H9 (cell line): ENCODE measurements around the gene MED31. TPM values are rescaled to one million over a fixed set of nuclear protein-coding genes. Genes with fewer than 3 reads are reported as not detected.

Source experiments
- DNase-seq: peaks from one replicate; pipeline ENCODE4 v3.0.0-alpha.2; 2017
- H2AFZ ChIP-seq: one replicate; pipeline ENCODE4 v1.6.1; 2013; ENCODE audit warnings: mild to moderate bottlenecking, low read length, control low read depth, moderate library complexity
- H2AK5ac ChIP-seq: 2 replicates; pipeline ENCODE4 v1.6.1; 2013; ENCODE audit warnings: low read length, control low read depth, mixed read lengths; ENCODE audit not compliant: insufficient read length
- H2BK120ac ChIP-seq: one replicate; pipeline ENCODE4 v1.6.1; 2013; ENCODE audit warnings: low read depth, mild to moderate bottlenecking, low read length, control low read depth, inconsistent platforms; ENCODE audit not compliant: poor library complexity, severe bottlenecking
- H2BK12ac ChIP-seq: 2 replicates; pipeline ENCODE4 v1.6.1; 2013; ENCODE audit warnings: low read length, control low read depth, mixed read lengths, low read depth; ENCODE audit not compliant: insufficient read length
- H2BK15ac ChIP-seq: 2 replicates; pipeline ENCODE4 v1.6.1; 2013; ENCODE audit warnings: low read depth, low read length, control low read depth
- H2BK20ac ChIP-seq: one replicate; pipeline ENCODE4 v1.6.1; 2013; ENCODE audit warnings: low read depth, mild to moderate bottlenecking, low read length, control low read depth, inconsistent platforms; ENCODE audit not compliant: poor library complexity, severe bottlenecking
- H2BK5ac ChIP-seq: 2 replicates; pipeline ENCODE4 v1.6.1; 2013; ENCODE audit warnings: low read length, control low read depth, mixed read lengths; ENCODE audit not compliant: insufficient read length
- H3K14ac ChIP-seq: 2 replicates; pipeline ENCODE4 v1.6.1; 2013; ENCODE audit warnings: low read length, control low read depth; ENCODE audit not compliant: insufficient read depth
- H3K18ac ChIP-seq: 2 replicates; pipeline ENCODE4 v1.6.1; 2013; ENCODE audit warnings: low read depth, mild to moderate bottlenecking, mixed read lengths, low read length, control low read depth; ENCODE audit not compliant: insufficient read length
- H3K23ac ChIP-seq: 2 replicates; pipeline ENCODE4 v1.6.1; 2013; ENCODE audit warnings: low read length, control low read depth, mixed read lengths, low read depth; ENCODE audit not compliant: insufficient read length
- H3K23me2 ChIP-seq: 2 replicates; pipeline ENCODE4 v1.6.1; 2013; ENCODE audit warnings: low read depth, mild to moderate bottlenecking, mixed read lengths, low read length, control low read depth; ENCODE audit not compliant: insufficient read length, poor library complexity, severe bottlenecking
- H3K27ac ChIP-seq: 2 replicates; pipeline ENCODE4 v1.5.1; 2013; ENCODE audit warnings: low read length, control low read depth, mixed read lengths, low read depth; ENCODE audit not compliant: insufficient read length
- H3K27me3 ChIP-seq: 2 replicates; pipeline ENCODE4 v1.6.1; 2013; ENCODE audit warnings: low read length, control low read depth, inconsistent platforms; ENCODE audit not compliant: insufficient read depth
- H3K4ac ChIP-seq: 2 replicates; pipeline ENCODE4 v1.6.1; 2013; ENCODE audit warnings: low read depth, mild to moderate bottlenecking, control low read depth, inconsistent platforms, low read length, moderate library complexity
- H3K4me1 ChIP-seq: 2 replicates; pipeline ENCODE4 v1.6.1; 2013; ENCODE audit warnings: low read length, control low read depth, inconsistent platforms; ENCODE audit not compliant: insufficient read depth
- H3K4me2 ChIP-seq: 2 replicates; pipeline ENCODE4 v1.6.1; 2013; ENCODE audit warnings: low read length, control low read depth, mixed read lengths; ENCODE audit not compliant: insufficient read length, insufficient read depth
- H3K56ac ChIP-seq: 2 replicates; pipeline ENCODE4 v1.6.1; 2013; ENCODE audit warnings: low read depth, mild to moderate bottlenecking, mixed read lengths, low read length, control low read depth; ENCODE audit not compliant: insufficient read length
- H3K79me1 ChIP-seq: 2 replicates; pipeline ENCODE4 v1.6.1; 2013; ENCODE audit warnings: low read depth, mild to moderate bottlenecking, moderate library complexity, low read length, control low read depth, inconsistent platforms; ENCODE audit not compliant: insufficient read depth, poor library complexity, severe bottlenecking
- H3K79me2 ChIP-seq: 2 replicates; pipeline ENCODE4 v1.6.1; 2013; ENCODE audit warnings: low read length, control low read depth, inconsistent platforms; ENCODE audit not compliant: insufficient read depth
- H3K9ac ChIP-seq: 2 replicates; pipeline ENCODE4 v1.6.1; 2013; ENCODE audit warnings: low read length, control low read depth, mixed read lengths; ENCODE audit not compliant: insufficient read length; ENCODE audit errors: extremely low read depth
- H3K9me3 ChIP-seq: one replicate; pipeline ENCODE4 v1.6.1; 2013; ENCODE audit warnings: low read depth, low read length, inconsistent platforms; ENCODE audit not compliant: control insufficient read depth
- H3T11ph ChIP-seq: one replicate; pipeline ENCODE4 v1.6.1; 2013; ENCODE audit warnings: mild to moderate bottlenecking, low read length, control low read depth, inconsistent platforms
- H4K20me1 ChIP-seq: one replicate; pipeline ENCODE4 v1.6.1; 2013; ENCODE audit not compliant: control insufficient read depth, insufficient read length, insufficient read depth
- H4K5ac ChIP-seq: 2 replicates; pipeline ENCODE4 v1.6.1; 2013; ENCODE audit warnings: low read depth, mild to moderate bottlenecking, mixed read lengths, low read length, control low read depth; ENCODE audit not compliant: insufficient read length
- H4K8ac ChIP-seq: replicated peaks from 2 replicates; pipeline ENCODE4 v1.6.1; 2013; ENCODE audit warnings: low read length, control low read depth, mixed read lengths, low read depth; ENCODE audit not compliant: insufficient read length
- H4K91ac ChIP-seq: 2 replicates; pipeline ENCODE4 v1.6.1; 2013; ENCODE audit warnings: low read depth, mild to moderate bottlenecking, moderate library complexity, mixed read lengths, low read length, control low read depth; ENCODE audit not compliant: insufficient read length
- H3K27ac Mint-ChIP-seq, 3 experiments: 2 replicates in 2 of 3; 3 replicates in 1 of 3; pipeline ENCODE4 v1.8.0; 2020 to 2021; ENCODE audit warnings: mixed read lengths in 3 of 3, mild to moderate bottlenecking in 1 of 3, moderate library complexity in 1 of 3
- H3K27me3 Mint-ChIP-seq: 2 replicates; pipeline ENCODE4 v1.8.0; 2021; ENCODE audit warnings: low read depth, mild to moderate bottlenecking, moderate library complexity, mixed read lengths
- H3K36me3 Mint-ChIP-seq, 3 experiments: 2 replicates in 2 of 3; 3 replicates in 1 of 3; pipeline ENCODE4 v1.8.0; 2020 to 2021; ENCODE audit warnings: low read depth in 3 of 3, mixed read lengths in 3 of 3; ENCODE audit not compliant: insufficient read depth in 1 of 3
- H3K4me1 Mint-ChIP-seq, 2 experiments: 2 replicates each; pipeline ENCODE4 v1.8.0; 2020; ENCODE audit warnings: mixed read lengths in 2 of 2
- H3K4me3 Mint-ChIP-seq, 2 experiments: 2 replicates in 1 of 2; 3 replicates in 1 of 2; pipeline ENCODE4 v1.8.0; 2020 to 2021; ENCODE audit warnings: mild to moderate bottlenecking in 2 of 2, mixed read lengths in 2 of 2, moderate library complexity in 1 of 2
- H3K9me3 Mint-ChIP-seq, 2 experiments: 2 replicates in 1 of 2; 3 replicates in 1 of 2; pipeline ENCODE4 v1.8.0; 2020; ENCODE audit warnings: mild to moderate bottlenecking in 2 of 2, mixed read lengths in 2 of 2, moderate library complexity in 1 of 2
- CTCF ChIP-seq: fragments of 200-600 bp; sonication (generic); conservative IDR thresholded peaks from 3 replicates; pipeline ENCODE4 v1.8.0; 2021; ENCODE audit warnings: antibody characterized with exemption, mild to moderate bottlenecking
- WGBS: extraction: QIAGEN DNeasy Blood & Tissue Kit; methylation state at CpG from one replicate; pipeline ENCODE4 v1.1.7; 2013; ENCODE audit warnings: missing lambda C conversion rate, low lambda C conversion rate, mixed read lengths; ENCODE audit not compliant: insufficient read length; ENCODE audit errors: extremely low coverage; 5-methylcytosine and 5-hydroxymethylcytosine counted together
- total RNA-seq: library from RNA; stranded (reverse); gene quantifications from 2 replicates; pipeline ENCODE4 v1.2.1, GENCODE V29; 2021

The MED31 gene
- total RNA-seq, 1 experiment from 2014 or later = 11.8 TPM

- Histone ChIP-seq H3K4me1 (no peaks in the 10 kb centered on the region), H3K23ac (no peak overlapping the region), H4K91ac (no peak overlapping the region), H3K18ac (no peak overlapping the region), H3K79me1 (no peaks in the 10 kb centered on the region), H3K9me3 (no peaks in the 10 kb centered on the region), H2BK15ac (no peak overlapping the region), H3T11ph (no peak overlapping the region), H3K4me2 (no peak overlapping the region), H4K20me1 (no peaks in the 10 kb centered on the region), H3K9ac (no peak overlapping the region), H3K4ac (no peak overlapping the region), H2BK20ac (no peak overlapping the region), H2BK12ac (no peak overlapping the region), H4K5ac (no peak overlapping the region), H2BK5ac (no peak overlapping the region), H2BK120ac (no peak overlapping the region), H3K79me2 (no peaks in the 10 kb centered on the region), H3K56ac (no peak overlapping the region), H3K14ac (no peak overlapping the region), H3K27ac (no peak overlapping the region), H3K27me3 (no peaks in the 10 kb centered on the region), H2AK5ac (no peak overlapping the region), H3K23me2 (no peaks in the 10 kb centered on the region), H2AFZ (no peak overlapping the region), H4K8ac (no peak overlapping the region)
- H3K9me3 Mint-ChIP-seq = no peaks in the 10 kb centered on the region; a peak in 1 of 5 replicates
- no peaks in the 10 kb centered on the region for H3K4me1 Mint-ChIP-seq
- no peak overlapping the region for H3K4me3 Mint-ChIP-seq
- no CpG with 5 or more reads among the region's 4 CpGs for WGBS
- no peaks in the 10 kb centered on the region for H3K36me3 Mint-ChIP-seq
- TF ChIP-seq CTCF = no peak
- no peak for DNase-seq
- H3K27me3 Mint-ChIP-seq = peaks cover 8% of the 10 kb centered on the region
- no peak overlapping the region for H3K27ac Mint-ChIP-seq
Measured at GRCh38 chr17:6682339-6682738, 30.9 kb upstream of the MED31 start.
